HepG2 (cell line): ENCODE data around the gene ASAP2. TPM values are rescaled to one million over a fixed set of nuclear protein-coding genes. Genes with fewer than 3 reads are reported as not detected.

Source experiments
- ARNTL ChIP-seq: sonication (generic); formaldehyde crosslinking; IDR thresholded peaks from 2 replicates; pipeline ENCODE4 v1.4.0; 2020; ENCODE audit warnings: mild to moderate bottlenecking, missing genetic modification reagents
- ATF7 ChIP-seq, 2 experiments: fragments of 450-650 bp in 1 of 2; sonication (generic) in 1 of 2; formaldehyde crosslinking in 1 of 2; IDR thresholded peaks; 2 replicates each; pipeline versions ENCODE4 v1.4.0 to v1.6.1; 2016 to 2020; ENCODE audit warnings: antibody characterized with exemption in 1 of 2, mild to moderate bottlenecking in 1 of 2, missing genetic modification reagents in 1 of 2
- CEBPZ ChIP-seq: IDR thresholded peaks from 2 replicates; pipeline ENCODE4 v1.6.1; 2012; ENCODE audit warnings: low read length, improper control_type of control experiment
- CTCF ChIP-seq: sonication (generic); formaldehyde crosslinking; IDR thresholded peaks from 2 replicates; pipeline ENCODE4 v1.5.0; 2020; ENCODE audit warnings: mild to moderate bottlenecking, missing genetic modification reagents, moderate library complexity
- FOXP4 ChIP-seq: sonication (generic); formaldehyde crosslinking; IDR thresholded peaks from 2 replicates; pipeline ENCODE4 v1.4.0; 2020; ENCODE audit warnings: missing genetic modification reagents
- GATAD2A ChIP-seq: IDR thresholded peaks from 2 replicates; pipeline ENCODE4 v1.6.1; 2016
- MAF1 ChIP-seq: sonication (generic); formaldehyde crosslinking; IDR thresholded peaks from 2 replicates; pipeline ENCODE4 v1.5.0; 2020; ENCODE audit warnings: missing genetic modification reagents, borderline replicate concordance
- NFE2L2 ChIP-seq: fragments of 150-350 bp; IDR thresholded peaks from 2 replicates; pipeline ENCODE4 v1.6.1; 2014; ENCODE audit warnings: low read length
- SMAD1 ChIP-seq: sonication (generic); formaldehyde crosslinking; IDR thresholded peaks from 2 replicates; pipeline ENCODE4 v1.4.0; 2020; ENCODE audit warnings: missing genetic modification reagents, low read depth, mild to moderate bottlenecking, borderline replicate concordance
- TERF1 ChIP-seq: sonication (generic); formaldehyde crosslinking; IDR thresholded peaks from 2 replicates; pipeline ENCODE4 v1.8.0; 2022; ENCODE audit warnings: mild to moderate bottlenecking, missing genetic modification reagents, moderate library complexity
- XRCC5 ChIP-seq: fragments of 200-400 bp; formaldehyde crosslinking; optimal IDR thresholded peaks from 2 replicates; pipeline ENCODE3; 2017; ENCODE audit warnings: mild to moderate bottlenecking, low read length
- ZMYM3 ChIP-seq: sonication (generic); formaldehyde crosslinking; IDR thresholded peaks from 2 replicates; pipeline ENCODE4 v1.5.1; 2020; ENCODE audit warnings: mild to moderate bottlenecking, missing genetic modification reagents
- ZNF17 ChIP-seq: sonication (generic); formaldehyde crosslinking; IDR thresholded peaks from 2 replicates; pipeline ENCODE4 v1.5.0; 2020; ENCODE audit warnings: mild to moderate bottlenecking, missing genetic modification reagents
- ZNF230 ChIP-seq: sonication (generic); formaldehyde crosslinking; IDR thresholded peaks from 2 replicates; pipeline ENCODE4 v1.4.0; 2020; ENCODE audit warnings: mild to moderate bottlenecking, missing genetic modification reagents
- ZNF264 ChIP-seq: sonication (generic); formaldehyde crosslinking; IDR thresholded peaks from 2 replicates; pipeline ENCODE4 v1.4.0; 2020; ENCODE audit warnings: missing genetic modification reagents
- ZNF331 ChIP-seq: sonication (generic); formaldehyde crosslinking; IDR thresholded peaks from 2 replicates; pipeline ENCODE4 v1.4.0; 2020; ENCODE audit warnings: missing genetic modification reagents
- ZNF34 ChIP-seq: sonication (generic); formaldehyde crosslinking; IDR thresholded peaks from 2 replicates; pipeline ENCODE4 v1.4.0; 2020; ENCODE audit warnings: mild to moderate bottlenecking, missing genetic modification reagents, borderline replicate concordance
- ZNF451 ChIP-seq: sonication (generic); formaldehyde crosslinking; IDR thresholded peaks from 2 replicates; pipeline ENCODE4 v1.5.0; 2020; ENCODE audit warnings: mild to moderate bottlenecking, missing genetic modification reagents
- ZNF782 ChIP-seq: sonication (generic); formaldehyde crosslinking; IDR thresholded peaks from 2 replicates; pipeline ENCODE4 v1.4.0; 2020; ENCODE audit warnings: missing genetic modification reagents, mild to moderate bottlenecking, borderline replicate concordance
- polyA plus RNA-seq, 8 experiments: library from polyadenylated mRNA; depleted of rRNA in 3 of 8; stranded (reverse) in 7 of 8; unstranded in 1 of 8; fragments of >200 nt; fragmentation: Illumina TruSeq in 4 of 8; extraction: Trizol in 4 of 8; gene quantifications; 2 replicates each; pipeline versions ENCODE4 v1.2.1 to v1.2.3, GENCODE V29; 2011 to 2016; ENCODE audit warnings: low read depth in 4 of 8, missing spikeins in 1 of 8, mixed read lengths in 1 of 8; ENCODE audit not compliant: insufficient read depth in 1 of 8
- total RNA-seq, 5 experiments: library from RNA; depleted of rRNA; stranded (reverse); fragments of >200 nt; fragmentation: Illumina TruSeq; extraction: Trizol; gene quantifications; 2 replicates each; pipeline ENCODE4 v1.2.3, GENCODE V29; 2016; ENCODE audit warnings: low read depth in 1 of 5

The ASAP2 gene
- total and polyA plus RNA-seq, 2 of the 13 experiments (the other 11 are each of a cell fraction or from before 2014, with no cell fraction given), result 7.3 to 22.3 TPM

DNA sequence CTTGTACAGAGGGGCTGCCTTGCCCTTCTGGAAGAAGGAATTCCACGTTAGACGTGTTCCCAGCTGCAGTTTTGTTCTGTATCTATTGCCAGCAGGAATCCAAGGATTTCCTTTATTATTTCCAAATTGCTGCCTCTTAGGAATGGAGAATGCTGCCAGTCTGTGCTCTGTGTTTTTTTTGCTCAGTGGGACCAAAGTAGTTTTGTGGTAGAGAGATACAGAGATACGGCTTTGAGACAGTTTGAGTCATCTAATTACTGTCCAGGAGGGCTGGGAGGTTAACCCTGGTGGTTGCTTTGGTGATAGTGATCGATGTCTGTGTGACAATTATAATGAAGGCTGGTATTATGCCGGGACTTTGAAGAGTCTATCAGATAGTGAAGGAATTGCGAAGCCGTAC, 26.3 kb downstream of the ASAP2 start (continued):
- TF ChIP-seq CTCF (CRISPR knock-in tag), result no peak
- TF ChIP-seq ARNTL (CRISPR knock-in tag), result no peak
- TF ChIP-seq ZMYM3 (CRISPR knock-in tag), result no peak
- TF ChIP-seq ZNF451 (CRISPR knock-in tag), result no peak
- no peak for TF ChIP-seq ZNF264 (CRISPR knock-in tag)
- no peak for TF ChIP-seq ATF7 (IDR thresholded peaks at IDR 0.05)
- no peak for TF ChIP-seq ATF7 (CRISPR knock-in tag; IDR thresholded peaks at IDR 0.05)
- TF ChIP-seq ZNF230, result no peak
- no peak for TF ChIP-seq FOXP4 (CRISPR knock-in tag)
- TF ChIP-seq MAF1 (CRISPR knock-in tag), result no peak
- TF ChIP-seq ZNF331 (CRISPR knock-in tag), result 0 out of 2 replicates have a peak, but pooled peaks have one; percentile 27
- TF ChIP-seq GATAD2A (CRISPR knock-in tag), result no peak
- no peak for TF ChIP-seq NFE2L2
- TF ChIP-seq TERF1 (CRISPR knock-in tag), result no peak
- TF ChIP-seq XRCC5, result peak; percentile 61
- no peak for TF ChIP-seq ZNF34 (CRISPR knock-in tag)
- no peak for TF ChIP-seq CEBPZ
- TF ChIP-seq ZNF782 (CRISPR knock-in tag), result no peak
- no peak for TF ChIP-seq SMAD1 (CRISPR knock-in tag)
- TF ChIP-seq ZNF17 (CRISPR knock-in tag), result no peak
